ENCODE measurements around the gene CIAO2B. TPM values are rescaled to one million over a fixed set of nuclear protein-coding genes. Genes with fewer than 3 reads are reported as not detected.
A peak's percentile ranks its signal among the peaks of the same experiment; 100 is the strongest.

Gene CIAO2B
- total RNA-seq: 90.8 and 97.4 TPM in 2 replicates

- Histone ChIP-seq H3K27ac (ENCODE audit: low read depth, low read length) (peak within 1 kb of the TSS; percentile 95), H3K36me3 (ENCODE audit: insufficient read depth, low read length) (peaks cover 10% of the 10 kb centered on the region), H2AFZ (ENCODE audit: low read length) (peak within 1 kb of the TSS; percentile 96), H3K4me2 (ENCODE audit: insufficient read depth, low read length) (peak within 1 kb of the TSS; percentile 82), H3K9me3 (ENCODE audit: low read depth, low read length) (no peaks in the 10 kb centered on the region), H4K20me1 (ENCODE audit: insufficient read depth, low read length) (peaks cover 31% of the 10 kb centered on the region), H3K79me2 (ENCODE audit: insufficient read depth, low read length) (peaks cover 61% of the 10 kb centered on the region), H3K4me1 (ENCODE audit: insufficient read depth, low read length) (peaks cover 18% of the 10 kb centered on the region), H3K4me3 (ENCODE audit: insufficient read depth, low read length) (peak within 1 kb of the TSS; percentile 90), H3K27me3 (ENCODE audit: insufficient read depth, low read length) (no peaks in the 10 kb centered on the region)
- DNase-seq (ENCODE audit: insufficient read length, low spot score, missing footprints): peak; percentile 98
- no peak for TF ChIP-seq CTCF (IDR thresholded peaks at IDR 0.05; ENCODE audit: extremely low read depth, low read depth, low read length)
Measured at GRCh38 chr16:66934138-66934838, at the start of gene CIAO2B. Gene CIAO2B (minus strand): TSS chr16:66934402. CDS start chr16:66934364, 38 bp downstream.

- H3K27me3 ChIP-seq (ENCODE audit: insufficient read depth, low read length): no peaks in the 10 kb centered on the region
Measured at GRCh38 chr16:66983033-66983432, 48.8 kb upstream of the CIAO2B start.

DNA sequence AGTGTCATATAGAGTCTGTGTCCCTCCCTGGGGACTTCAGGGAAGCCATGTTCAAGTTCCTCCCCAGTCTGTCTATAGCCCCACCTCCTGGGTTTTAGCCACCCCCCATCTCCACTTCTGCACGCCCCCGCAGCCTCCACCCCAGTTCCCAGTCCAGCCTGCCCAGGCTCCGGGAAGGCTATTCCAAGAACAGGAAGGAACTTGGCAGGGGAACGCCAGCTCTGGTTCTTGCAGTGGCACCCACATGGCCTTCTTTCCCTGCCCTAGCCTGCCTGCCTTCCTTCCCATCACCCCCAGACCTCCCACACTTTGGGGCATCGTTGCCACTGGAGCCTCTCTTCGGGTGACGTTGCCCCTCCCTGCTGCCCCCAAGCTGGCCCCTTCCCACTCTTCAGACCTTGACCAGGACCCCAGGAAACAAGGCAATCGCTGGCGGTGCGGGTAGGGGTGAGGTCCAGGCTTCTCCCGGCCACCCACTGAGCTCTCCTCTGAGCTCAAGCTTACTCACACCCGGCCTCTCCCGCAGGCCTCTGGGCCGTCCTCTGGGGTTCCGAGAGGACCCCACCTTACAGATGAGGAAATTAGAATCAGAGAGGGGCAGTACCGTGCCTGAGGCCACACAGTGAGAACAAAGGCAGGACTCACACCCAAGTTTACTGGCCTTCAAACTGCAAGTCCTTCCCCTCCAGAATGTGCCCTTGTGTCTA lies 45.0 kb upstream of the CIAO2B start:
- TF ChIP-seq CTCF (IDR thresholded peaks at IDR 0.05; ENCODE audit: extremely low read depth, low read depth, low read length): no peak
- Histone ChIP-seq H3K27me3 (ENCODE audit: insufficient read depth, low read length) (no peaks in the 10 kb centered on the region), H3K36me3 (ENCODE audit: insufficient read depth, low read length) (no peaks in the 10 kb centered on the region), H3K9me3 (ENCODE audit: low read depth, low read length) (no peaks in the 10 kb centered on the region), H3K4me2 (ENCODE audit: insufficient read depth, low read length) (no peak overlapping the region), H3K4me3 (ENCODE audit: insufficient read depth, low read length) (no peak overlapping the region), H3K4me1 (ENCODE audit: insufficient read depth, low read length) (peaks cover 3% of the 10 kb centered on the region), H2AFZ (ENCODE audit: low read length) (peak overlapping the region; percentile 78), H4K20me1 (ENCODE audit: insufficient read depth, low read length) (no peaks in the 10 kb centered on the region), H3K27ac (ENCODE audit: low read depth, low read length) (no peak overlapping the region), H3K79me2 (ENCODE audit: insufficient read depth, low read length) (no peaks in the 10 kb centered on the region)
- peak; percentile 84 for DNase-seq (ENCODE audit: insufficient read length, low spot score, missing footprints)

More at GRCh38 chr16:66983033-66983432, 48.8 kb upstream of the CIAO2B start:
- Histone ChIP-seq H3K27ac (ENCODE audit: low read depth, low read length) (no peak overlapping the region), H4K20me1 (ENCODE audit: insufficient read depth, low read length) (no peaks in the 10 kb centered on the region), H3K4me3 (ENCODE audit: insufficient read depth, low read length) (no peak overlapping the region), H3K36me3 (ENCODE audit: insufficient read depth, low read length) (no peaks in the 10 kb centered on the region), H3K79me2 (ENCODE audit: insufficient read depth, low read length) (no peaks in the 10 kb centered on the region), H2AFZ (ENCODE audit: low read length) (no peak overlapping the region), H3K4me1 (ENCODE audit: insufficient read depth, low read length) (peaks cover 3% of the 10 kb centered on the region), H3K9me3 (ENCODE audit: low read depth, low read length) (no peaks in the 10 kb centered on the region), H3K4me2 (ENCODE audit: insufficient read depth, low read length) (no peak overlapping the region)
- no peak for DNase-seq (ENCODE audit: insufficient read length, low spot score, missing footprints)
- no peak for TF ChIP-seq CTCF (IDR thresholded peaks at IDR 0.05; ENCODE audit: extremely low read depth, low read depth, low read length)
